ENCODE results near the gene REXO5.

GRCh38 chr16:20844588-20844987 lies 38.3 kb downstream of the REXO5 start:
- TF ChIP-seq CTCF (IDR thresholded peaks at IDR 0.05) (no peak), POLR2A (IDR thresholded peaks at IDR 0.05) (no peak)
